Gastroesophageal sphincter (tissue), 3 donors: ENCODE data around the gene PKDCC.
"Not testable (repeated sequence)": the region's sequence is repeated elsewhere in the genome, so short reads cannot be mapped to it uniquely, and the experiment has no call there.

Experiments used
- CTCF ChIP-seq, 4 experiments: fragments of 200-600 bp in 2 of 4; fragments of 450-650 bp in 2 of 4; sonication (generic) in 1 of 4; IDR thresholded peaks; one replicate each; pipeline ENCODE4 v1.5.1; 2017 to 2019; ENCODE audit warnings: antibody characterized with exemption in 4 of 4, mild to moderate bottlenecking in 2 of 4, moderate library complexity in 2 of 4
- POLR2A ChIP-seq, 2 donors: fragments of 450-650 bp; IDR thresholded peaks; one replicate each; pipeline ENCODE4 v1.6.1; 2017; ENCODE audit warnings: antibody characterized with exemption in 2 of 2, mild to moderate bottlenecking in 2 of 2, moderate library complexity in 1 of 2

- not testable (repeated sequence) for TF ChIP-seq CTCF, POLR2A (IDR thresholded peaks at IDR 0.05)
These were observed 19.2 kb downstream of the PKDCC start for GRCh38 chr2:42067001-42067400.
